H9 (cell line): ENCODE data around the gene SEMA3A. TPM values are rescaled to one million over a fixed set of nuclear protein-coding genes. Genes with fewer than 3 reads are reported as not detected.

ENCODE experiments used
- DNase-seq: peaks from one replicate; pipeline ENCODE4 v3.0.0-alpha.2; 2017
- H2AFZ ChIP-seq: one replicate; pipeline ENCODE4 v1.6.1; 2013; ENCODE audit warnings: mild to moderate bottlenecking, low read length, control low read depth, moderate library complexity
- H2AK5ac ChIP-seq: 2 replicates; pipeline ENCODE4 v1.6.1; 2013; ENCODE audit warnings: low read length, control low read depth, mixed read lengths; ENCODE audit not compliant: insufficient read length
- H2BK120ac ChIP-seq: one replicate; pipeline ENCODE4 v1.6.1; 2013; ENCODE audit warnings: low read depth, mild to moderate bottlenecking, low read length, control low read depth, inconsistent platforms; ENCODE audit not compliant: poor library complexity, severe bottlenecking
- H2BK12ac ChIP-seq: 2 replicates; pipeline ENCODE4 v1.6.1; 2013; ENCODE audit warnings: low read length, control low read depth, mixed read lengths, low read depth; ENCODE audit not compliant: insufficient read length
- H2BK15ac ChIP-seq: 2 replicates; pipeline ENCODE4 v1.6.1; 2013; ENCODE audit warnings: low read depth, low read length, control low read depth
- H2BK20ac ChIP-seq: one replicate; pipeline ENCODE4 v1.6.1; 2013; ENCODE audit warnings: low read depth, mild to moderate bottlenecking, low read length, control low read depth, inconsistent platforms; ENCODE audit not compliant: poor library complexity, severe bottlenecking
- H2BK5ac ChIP-seq: 2 replicates; pipeline ENCODE4 v1.6.1; 2013; ENCODE audit warnings: low read length, control low read depth, mixed read lengths; ENCODE audit not compliant: insufficient read length
- H3K14ac ChIP-seq: 2 replicates; pipeline ENCODE4 v1.6.1; 2013; ENCODE audit warnings: low read length, control low read depth; ENCODE audit not compliant: insufficient read depth
- H3K18ac ChIP-seq: 2 replicates; pipeline ENCODE4 v1.6.1; 2013; ENCODE audit warnings: low read depth, mild to moderate bottlenecking, mixed read lengths, low read length, control low read depth; ENCODE audit not compliant: insufficient read length
- H3K23ac ChIP-seq: 2 replicates; pipeline ENCODE4 v1.6.1; 2013; ENCODE audit warnings: low read length, control low read depth, mixed read lengths, low read depth; ENCODE audit not compliant: insufficient read length
- H3K23me2 ChIP-seq: 2 replicates; pipeline ENCODE4 v1.6.1; 2013; ENCODE audit warnings: low read depth, mild to moderate bottlenecking, mixed read lengths, low read length, control low read depth; ENCODE audit not compliant: insufficient read length, poor library complexity, severe bottlenecking
- H3K27ac ChIP-seq: 2 replicates; pipeline ENCODE4 v1.5.1; 2013; ENCODE audit warnings: low read length, control low read depth, mixed read lengths, low read depth; ENCODE audit not compliant: insufficient read length
- H3K27me3 ChIP-seq: 2 replicates; pipeline ENCODE4 v1.6.1; 2013; ENCODE audit warnings: low read length, control low read depth, inconsistent platforms; ENCODE audit not compliant: insufficient read depth
- H3K4ac ChIP-seq: 2 replicates; pipeline ENCODE4 v1.6.1; 2013; ENCODE audit warnings: low read depth, mild to moderate bottlenecking, control low read depth, inconsistent platforms, low read length, moderate library complexity
- H3K4me1 ChIP-seq: 2 replicates; pipeline ENCODE4 v1.6.1; 2013; ENCODE audit warnings: low read length, control low read depth, inconsistent platforms; ENCODE audit not compliant: insufficient read depth
- H3K4me2 ChIP-seq: 2 replicates; pipeline ENCODE4 v1.6.1; 2013; ENCODE audit warnings: low read length, control low read depth, mixed read lengths; ENCODE audit not compliant: insufficient read length, insufficient read depth
- H3K56ac ChIP-seq: 2 replicates; pipeline ENCODE4 v1.6.1; 2013; ENCODE audit warnings: low read depth, mild to moderate bottlenecking, mixed read lengths, low read length, control low read depth; ENCODE audit not compliant: insufficient read length
- H3K79me1 ChIP-seq: 2 replicates; pipeline ENCODE4 v1.6.1; 2013; ENCODE audit warnings: low read depth, mild to moderate bottlenecking, moderate library complexity, low read length, control low read depth, inconsistent platforms; ENCODE audit not compliant: insufficient read depth, poor library complexity, severe bottlenecking
- H3K79me2 ChIP-seq: 2 replicates; pipeline ENCODE4 v1.6.1; 2013; ENCODE audit warnings: low read length, control low read depth, inconsistent platforms; ENCODE audit not compliant: insufficient read depth
- H3K9ac ChIP-seq: 2 replicates; pipeline ENCODE4 v1.6.1; 2013; ENCODE audit warnings: low read length, control low read depth, mixed read lengths; ENCODE audit not compliant: insufficient read length; ENCODE audit errors: extremely low read depth
- H3K9me3 ChIP-seq: one replicate; pipeline ENCODE4 v1.6.1; 2013; ENCODE audit warnings: low read depth, low read length, inconsistent platforms; ENCODE audit not compliant: control insufficient read depth
- H3T11ph ChIP-seq: one replicate; pipeline ENCODE4 v1.6.1; 2013; ENCODE audit warnings: mild to moderate bottlenecking, low read length, control low read depth, inconsistent platforms
- H4K20me1 ChIP-seq: one replicate; pipeline ENCODE4 v1.6.1; 2013; ENCODE audit not compliant: control insufficient read depth, insufficient read length, insufficient read depth
- H4K5ac ChIP-seq: 2 replicates; pipeline ENCODE4 v1.6.1; 2013; ENCODE audit warnings: low read depth, mild to moderate bottlenecking, mixed read lengths, low read length, control low read depth; ENCODE audit not compliant: insufficient read length
- H4K8ac ChIP-seq: replicated peaks from 2 replicates; pipeline ENCODE4 v1.6.1; 2013; ENCODE audit warnings: low read length, control low read depth, mixed read lengths, low read depth; ENCODE audit not compliant: insufficient read length
- H4K91ac ChIP-seq: 2 replicates; pipeline ENCODE4 v1.6.1; 2013; ENCODE audit warnings: low read depth, mild to moderate bottlenecking, moderate library complexity, mixed read lengths, low read length, control low read depth; ENCODE audit not compliant: insufficient read length
- H3K27ac Mint-ChIP-seq, 3 experiments: 2 replicates in 2 of 3; 3 replicates in 1 of 3; pipeline ENCODE4 v1.8.0; 2020 to 2021; ENCODE audit warnings: mixed read lengths in 3 of 3, mild to moderate bottlenecking in 1 of 3, moderate library complexity in 1 of 3
- H3K27me3 Mint-ChIP-seq: 2 replicates; pipeline ENCODE4 v1.8.0; 2021; ENCODE audit warnings: low read depth, mild to moderate bottlenecking, moderate library complexity, mixed read lengths
- H3K36me3 Mint-ChIP-seq, 3 experiments: 2 replicates in 2 of 3; 3 replicates in 1 of 3; pipeline ENCODE4 v1.8.0; 2020 to 2021; ENCODE audit warnings: low read depth in 3 of 3, mixed read lengths in 3 of 3; ENCODE audit not compliant: insufficient read depth in 1 of 3
- H3K4me1 Mint-ChIP-seq, 2 experiments: 2 replicates each; pipeline ENCODE4 v1.8.0; 2020; ENCODE audit warnings: mixed read lengths in 2 of 2
- H3K4me3 Mint-ChIP-seq, 2 experiments: 2 replicates in 1 of 2; 3 replicates in 1 of 2; pipeline ENCODE4 v1.8.0; 2020 to 2021; ENCODE audit warnings: mild to moderate bottlenecking in 2 of 2, mixed read lengths in 2 of 2, moderate library complexity in 1 of 2
- H3K9me3 Mint-ChIP-seq, 2 experiments: 2 replicates in 1 of 2; 3 replicates in 1 of 2; pipeline ENCODE4 v1.8.0; 2020; ENCODE audit warnings: mild to moderate bottlenecking in 2 of 2, mixed read lengths in 2 of 2, moderate library complexity in 1 of 2
- CTCF ChIP-seq: fragments of 200-600 bp; sonication (generic); conservative IDR thresholded peaks from 3 replicates; pipeline ENCODE4 v1.8.0; 2021; ENCODE audit warnings: antibody characterized with exemption, mild to moderate bottlenecking
- WGBS: extraction: QIAGEN DNeasy Blood & Tissue Kit; methylation state at CpG from one replicate; pipeline ENCODE4 v1.1.7; 2013; ENCODE audit warnings: missing lambda C conversion rate, low lambda C conversion rate, mixed read lengths; ENCODE audit not compliant: insufficient read length; ENCODE audit errors: extremely low coverage; 5-methylcytosine and 5-hydroxymethylcytosine counted together
- total RNA-seq: library from RNA; stranded (reverse); gene quantifications from 2 replicates; pipeline ENCODE4 v1.2.1, GENCODE V29; 2021

The SEMA3A gene
- total RNA-seq, 1 experiment from 2014 or later, result 60.0 TPM

GRCh38 chr7:84069999-84070500, 124.5 kb downstream of the SEMA3A start:
- Histone ChIP-seq H2AFZ (no peak overlapping the region), H3K27ac (no peak overlapping the region), H2BK20ac (no peak overlapping the region), H3K27me3 (no peaks in the 10 kb centered on the region), H2BK5ac (no peak overlapping the region), H3K56ac (no peak overlapping the region), H3K23me2 (no peaks in the 10 kb centered on the region), H3K4ac (no peak overlapping the region), H2BK12ac (no peak overlapping the region), H4K91ac (no peak overlapping the region), H3K14ac (no peak overlapping the region), H3K9ac (no peak overlapping the region), H3K79me2 (no peaks in the 10 kb centered on the region; the same call in 1 of the 2 replicates), H2BK15ac (no peak overlapping the region), H3K9me3 (no peaks in the 10 kb centered on the region), H4K5ac (no peak overlapping the region), H2BK120ac (no peak overlapping the region), H3K23ac (no peak overlapping the region), H4K20me1 (no peaks in the 10 kb centered on the region), H4K8ac (no peak overlapping the region), H2AK5ac (no peak overlapping the region), H3K4me2 (no peak overlapping the region), H3K79me1 (no peaks in the 10 kb centered on the region), H3K18ac (no peak overlapping the region), H3T11ph (no peak overlapping the region), H3K4me1 (no peaks in the 10 kb centered on the region)
- Mint-ChIP-seq H3K4me1 (no peaks in the 10 kb centered on the region), H3K27me3 (no peaks in the 10 kb centered on the region), H3K27ac (no peak overlapping the region), H3K9me3 (peaks cover 2 to 3% of the 10 kb centered on the region in 2 experiments; a peak in 3 of 5 replicates), H3K36me3 (peaks cover 8 to 16% (median 11%) of the 10 kb centered on the region in 3 experiments; a peak in 6 of 7 replicates), H3K4me3 (no peak overlapping the region)
- no peak for TF ChIP-seq CTCF
- no peak for DNase-seq
- no CpG with 5 or more reads among the region's 2 CpGs for WGBS
